HEK293 (cell line): ENCODE data around the gene DDIT4.
A peak's percentile ranks its signal among the peaks of the same experiment; 100 is the strongest.

Source experiments
- CTCF ChIA-PET: fragments of 350-600 bp; formaldehyde crosslinking; extraction: SDS; loops from one replicate; lab custom pipeline; 2021; ENCODE audit warnings: antibody characterized with exemption; lab: Yijun Ruan, JAX
- POLR2A ChIA-PET: fragments of 300-600 bp; formaldehyde crosslinking; extraction: SDS; loops from one replicate; lab custom pipeline; 2020; ENCODE audit warnings: antibody characterized with exemption, inconsistent platforms; lab: Yijun Ruan, JAX
- H3K27ac ChIP-seq: fragments of 200-500 bp; sonication (Bioruptor generic); 2 replicates; pipeline ENCODE4 v1.5.1; 2014; ENCODE audit warnings: low read depth, low read length, control low read depth, inconsistent platforms; ENCODE audit errors: extremely low read depth
- H3K36me3 ChIP-seq, 2 experiments: fragments of 200-500 bp in 1 of 2; sonication (Bioruptor generic) in 1 of 2; 1 replicate in 1 of 2; 2 replicates in 1 of 2; pipeline ENCODE4 v1.5.1; 2014 to 2017; ENCODE audit warnings: inconsistent platforms in 2 of 2, low read length in 2 of 2; ENCODE audit not compliant: control insufficient read depth in 2 of 2, insufficient read depth in 1 of 2
- H3K4me1 ChIP-seq: fragments of 200-500 bp; sonication (Bioruptor generic); 2 replicates; pipeline ENCODE4 v1.5.1; 2014; ENCODE audit warnings: mild to moderate bottlenecking, low read length, inconsistent platforms; ENCODE audit not compliant: control insufficient read depth, insufficient read depth
- H3K4me3 ChIP-seq: 2 replicates; pipeline ENCODE4 v1.5.1; 2011; ENCODE audit warnings: low read depth, mild to moderate bottlenecking, control low read depth, low read length, moderate library complexity
- H3K9me3 ChIP-seq: fragments of 200-500 bp; sonication (Bioruptor generic); 2 replicates; pipeline ENCODE4 v1.5.1; 2014; ENCODE audit warnings: low read depth, low read length, inconsistent platforms; ENCODE audit not compliant: control insufficient read depth, insufficient read depth
- GLIS2 ChIP-seq: fragments of 450-650 bp; formaldehyde crosslinking; IDR thresholded peaks from 2 replicates; pipeline ENCODE4 v1.5.1; 2016; ENCODE audit warnings: missing biosample characterization, missing genetic modification characterization
- SP2 ChIP-seq: fragments of 450-650 bp; formaldehyde crosslinking; IDR thresholded peaks from 2 replicates; pipeline ENCODE4 v1.5.1; 2016; ENCODE audit warnings: missing biosample characterization, missing genetic modification characterization
- TCF7L2 ChIP-seq: IDR thresholded peaks from 2 replicates; pipeline ENCODE4 v1.6.1; 2011; ENCODE audit warnings: low read depth, mild to moderate bottlenecking, inconsistent platforms, low read length, moderate library complexity, borderline replicate concordance
- TSHZ1 ChIP-seq: fragments of 450-650 bp; formaldehyde crosslinking; IDR thresholded peaks from 2 replicates; pipeline ENCODE4 v1.5.1; 2016; ENCODE audit warnings: missing biosample characterization, missing genetic modification characterization, borderline replicate concordance
- ZBTB11 ChIP-seq: fragments of 450-650 bp; formaldehyde crosslinking; conservative IDR thresholded peaks from 2 replicates; pipeline ENCODE4 v1.5.1; 2016; ENCODE audit warnings: low read depth, missing biosample characterization, missing genetic modification characterization
- ZFHX2 ChIP-seq: fragments of 450-650 bp; formaldehyde crosslinking; conservative IDR thresholded peaks from 2 replicates; pipeline ENCODE4 v1.5.1; 2016; ENCODE audit warnings: missing biosample characterization, missing genetic modification characterization
- ZNF121 ChIP-seq: fragments of 450-650 bp; formaldehyde crosslinking; IDR thresholded peaks from 2 replicates; pipeline ENCODE4 v1.5.1; 2016; ENCODE audit warnings: missing biosample characterization, missing genetic modification characterization
- ZNF398 ChIP-seq: fragments of 450-650 bp; formaldehyde crosslinking; IDR thresholded peaks from 2 replicates; pipeline ENCODE4 v1.5.1; 2017; ENCODE audit warnings: missing biosample characterization, missing genetic modification characterization
- ZNF426 ChIP-seq: fragments of 450-650 bp; formaldehyde crosslinking; IDR thresholded peaks from 2 replicates; pipeline ENCODE4 v1.5.1; 2017; ENCODE audit warnings: missing biosample characterization, missing genetic modification characterization, mild to moderate bottlenecking, inconsistent platforms, moderate library complexity
- ZNF555 ChIP-seq: fragments of 450-650 bp; formaldehyde crosslinking; conservative IDR thresholded peaks from 2 replicates; pipeline ENCODE4 v1.5.1; 2017; ENCODE audit warnings: missing biosample characterization, mild to moderate bottlenecking, missing genetic modification characterization, inconsistent platforms
- ZNF707 ChIP-seq: fragments of 450-650 bp; formaldehyde crosslinking; IDR thresholded peaks from 2 replicates; pipeline ENCODE4 v1.5.1; 2016; ENCODE audit warnings: missing biosample characterization, missing genetic modification characterization
- TF ChIP-seq, protein P1 (sequence below): fragments of 450-650 bp; formaldehyde crosslinking; IDR thresholded peaks from 2 replicates; pipeline ENCODE4 v1.5.1; 2016; ENCODE audit warnings: missing biosample characterization, missing genetic modification characterization
- TF ChIP-seq, protein P2 (sequence below): fragments of 450-650 bp; formaldehyde crosslinking; IDR thresholded peaks from 2 replicates; pipeline ENCODE4 v1.5.1; 2016; ENCODE audit warnings: missing biosample characterization, missing genetic modification characterization
- TF ChIP-seq, protein P3 (sequence below): fragments of 450-650 bp; formaldehyde crosslinking; IDR thresholded peaks from 2 replicates; pipeline ENCODE4 v1.5.1; 2016; ENCODE audit warnings: missing biosample characterization, missing genetic modification characterization

DDIT4 gene

DNA sequence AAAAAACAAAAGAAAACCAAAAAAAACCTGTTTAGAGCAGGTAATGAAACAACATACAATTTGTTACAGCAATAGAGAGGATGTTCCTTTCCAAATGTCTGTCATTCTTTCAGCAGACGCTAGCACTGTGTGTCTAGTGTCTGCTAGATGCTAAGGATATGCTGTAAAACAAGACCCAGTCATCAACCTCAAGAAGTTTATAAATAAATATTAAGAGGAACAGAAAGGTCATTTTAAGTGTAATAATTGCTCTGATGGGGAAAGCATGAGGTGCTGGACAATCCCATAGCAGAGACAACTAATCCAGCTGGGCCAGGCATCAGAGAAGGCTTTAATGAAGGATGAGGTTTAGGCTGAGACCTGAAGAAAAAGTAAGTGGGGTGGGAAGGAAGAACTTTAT lies 34.3 kb upstream of the DDIT4 start (continued):
- TF ChIP-seq, protein P1, sequence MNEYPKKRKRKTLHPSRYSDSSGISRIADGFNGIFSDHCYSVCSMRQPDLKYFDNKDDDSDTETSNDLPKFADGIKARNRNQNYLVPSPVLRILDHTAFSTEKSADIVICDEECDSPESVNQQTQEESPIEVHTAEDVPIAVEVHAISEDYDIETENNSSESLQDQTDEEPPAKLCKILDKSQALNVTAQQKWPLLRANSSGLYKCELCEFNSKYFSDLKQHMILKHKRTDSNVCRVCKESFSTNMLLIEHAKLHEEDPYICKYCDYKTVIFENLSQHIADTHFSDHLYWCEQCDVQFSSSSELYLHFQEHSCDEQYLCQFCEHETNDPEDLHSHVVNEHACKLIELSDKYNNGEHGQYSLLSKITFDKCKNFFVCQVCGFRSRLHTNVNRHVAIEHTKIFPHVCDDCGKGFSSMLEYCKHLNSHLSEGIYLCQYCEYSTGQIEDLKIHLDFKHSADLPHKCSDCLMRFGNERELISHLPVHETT (tag by site-specific recombination), result no peak
- TF ChIP-seq, protein P2, sequence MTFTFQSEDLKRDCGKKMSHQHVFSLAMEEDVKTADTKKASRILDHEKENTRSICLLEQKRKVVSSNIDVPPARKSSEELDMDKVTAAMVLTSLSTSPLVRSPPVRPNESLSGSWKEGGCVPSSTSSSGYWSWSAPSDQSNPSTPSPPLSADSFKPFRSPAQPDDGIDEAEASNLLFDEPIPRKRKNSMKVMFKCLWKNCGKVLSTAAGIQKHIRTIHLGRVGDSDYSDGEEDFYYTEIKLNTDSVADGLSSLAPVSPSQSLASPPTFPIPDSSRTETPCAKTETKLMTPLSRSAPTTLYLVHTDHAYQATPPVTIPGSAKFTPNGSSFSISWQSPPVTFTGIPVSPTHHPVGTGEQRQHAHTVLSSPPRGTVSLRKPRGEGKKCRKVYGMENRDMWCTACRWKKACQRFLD (tag by site-specific recombination), result no peak
- TF ChIP-seq ZNF426 (tag by site-specific recombination) (no peak), ZNF555 (tag by site-specific recombination) (no peak), SP2 (tag by site-specific recombination) (no peak), ZNF398 (no peak)
- TF ChIP-seq, all 188 proteins: peak for 0

DNA sequence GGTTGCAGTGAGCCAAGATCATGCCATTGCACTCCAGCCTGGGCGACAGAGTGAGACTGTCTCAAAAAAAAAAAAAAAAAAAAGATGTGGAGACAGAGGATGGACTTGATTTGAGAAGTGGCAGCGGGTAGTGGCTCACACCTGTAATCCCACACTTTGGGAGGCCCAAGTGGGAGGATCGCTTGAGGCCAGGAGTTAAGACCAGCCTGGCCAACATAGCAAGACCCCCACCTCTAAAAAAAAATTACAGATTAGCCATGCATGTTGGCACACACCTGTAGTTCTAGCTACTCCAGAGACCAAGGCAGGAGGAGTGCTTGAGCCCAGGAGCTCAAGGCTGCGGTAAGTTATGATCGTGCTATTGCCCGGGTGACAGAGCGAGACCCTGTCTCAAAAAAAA lies 33.4 kb upstream of the DDIT4 start:
- H3K4me1 ChIP-seq, result peaks cover 16% of the 10 kb centered on the region
- peaks cover 0 to 9% of the 10 kb centered on the region in 2 experiments; a peak in 1 of 3 replicates for H3K36me3 ChIP-seq

More for the DNA sequence above, 33.4 kb upstream of the DDIT4 start:
- TF ChIP-seq, protein P3, sequence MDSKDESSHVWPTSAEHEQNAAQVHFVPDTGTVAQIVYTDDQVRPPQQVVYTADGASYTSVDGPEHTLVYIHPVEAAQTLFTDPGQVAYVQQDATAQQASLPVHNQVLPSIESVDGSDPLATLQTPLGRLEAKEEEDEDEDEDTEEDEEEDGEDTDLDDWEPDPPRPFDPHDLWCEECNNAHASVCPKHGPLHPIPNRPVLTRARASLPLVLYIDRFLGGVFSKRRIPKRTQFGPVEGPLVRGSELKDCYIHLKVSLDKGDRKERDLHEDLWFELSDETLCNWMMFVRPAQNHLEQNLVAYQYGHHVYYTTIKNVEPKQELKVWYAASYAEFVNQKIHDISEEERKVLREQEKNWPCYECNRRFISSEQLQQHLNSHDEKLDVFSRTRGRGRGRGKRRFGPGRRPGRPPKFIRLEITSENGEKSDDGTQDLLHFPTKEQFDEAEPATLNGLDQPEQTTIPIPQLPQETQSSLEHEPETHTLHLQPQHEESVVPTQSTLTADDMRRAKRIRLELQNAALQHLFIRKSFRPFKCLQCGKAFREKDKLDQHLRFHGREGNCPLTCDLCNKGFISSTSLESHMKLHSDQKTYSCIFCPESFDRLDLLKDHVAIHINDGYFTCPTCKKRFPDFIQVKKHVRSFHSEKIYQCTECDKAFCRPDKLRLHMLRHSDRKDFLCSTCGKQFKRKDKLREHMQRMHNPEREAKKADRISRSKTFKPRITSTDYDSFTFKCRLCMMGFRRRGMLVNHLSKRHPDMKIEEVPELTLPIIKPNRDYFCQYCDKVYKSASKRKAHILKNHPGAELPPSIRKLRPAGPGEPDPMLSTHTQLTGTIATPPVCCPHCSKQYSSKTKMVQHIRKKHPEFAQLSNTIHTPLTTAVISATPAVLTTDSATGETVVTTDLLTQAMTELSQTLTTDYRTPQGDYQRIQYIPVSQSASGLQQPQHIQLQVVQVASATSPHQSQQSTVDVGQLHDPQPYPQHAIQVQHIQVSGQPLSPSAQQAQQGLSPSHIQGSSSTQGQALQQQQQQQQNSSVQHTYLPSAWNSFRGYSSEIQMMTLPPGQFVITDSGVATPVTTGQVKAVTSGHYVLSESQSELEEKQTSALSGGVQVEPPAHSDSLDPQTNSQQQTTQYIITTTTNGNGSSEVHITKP (tag by site-specific recombination), result no peak
- TF ChIP-seq ZNF121 (tag by site-specific recombination), result peak; percentile 89
- TF ChIP-seq TSHZ1 (tag by site-specific recombination), result no peak
- no peak for TF ChIP-seq ZNF707 (tag by site-specific recombination)
- TF ChIP-seq ZBTB11 (tag by site-specific recombination), result no peak
- TF ChIP-seq GLIS2 (tag by site-specific recombination), result no peak
- 0 out of 2 replicates have a peak, but pooled peaks have one; percentile 1 for TF ChIP-seq ZFHX2 (tag by site-specific recombination)
- no peak for TF ChIP-seq TCF7L2
- no peak overlapping the region for H3K27ac ChIP-seq
- CTCF ChIA-PET, result no interaction called here
- no peak overlapping the region for H3K4me3 ChIP-seq
- no peaks in the 10 kb centered on the region for H3K9me3 ChIP-seq
- POLR2A ChIA-PET, result interaction anchor here (6.6 kb wide), 1 partner anchor 34 kb away, joined by 36 read pairs; the partner anchor contains the start of gene DDIT4
